Measurements from ENCODE around the gene CECR2. TPM values are rescaled to one million over a fixed set of nuclear protein-coding genes. Genes with fewer than 3 reads are reported as not detected.

Gene CECR2
- total RNA-seq, 1 donor from 2014 or later = 10.4 TPM

DNA sequence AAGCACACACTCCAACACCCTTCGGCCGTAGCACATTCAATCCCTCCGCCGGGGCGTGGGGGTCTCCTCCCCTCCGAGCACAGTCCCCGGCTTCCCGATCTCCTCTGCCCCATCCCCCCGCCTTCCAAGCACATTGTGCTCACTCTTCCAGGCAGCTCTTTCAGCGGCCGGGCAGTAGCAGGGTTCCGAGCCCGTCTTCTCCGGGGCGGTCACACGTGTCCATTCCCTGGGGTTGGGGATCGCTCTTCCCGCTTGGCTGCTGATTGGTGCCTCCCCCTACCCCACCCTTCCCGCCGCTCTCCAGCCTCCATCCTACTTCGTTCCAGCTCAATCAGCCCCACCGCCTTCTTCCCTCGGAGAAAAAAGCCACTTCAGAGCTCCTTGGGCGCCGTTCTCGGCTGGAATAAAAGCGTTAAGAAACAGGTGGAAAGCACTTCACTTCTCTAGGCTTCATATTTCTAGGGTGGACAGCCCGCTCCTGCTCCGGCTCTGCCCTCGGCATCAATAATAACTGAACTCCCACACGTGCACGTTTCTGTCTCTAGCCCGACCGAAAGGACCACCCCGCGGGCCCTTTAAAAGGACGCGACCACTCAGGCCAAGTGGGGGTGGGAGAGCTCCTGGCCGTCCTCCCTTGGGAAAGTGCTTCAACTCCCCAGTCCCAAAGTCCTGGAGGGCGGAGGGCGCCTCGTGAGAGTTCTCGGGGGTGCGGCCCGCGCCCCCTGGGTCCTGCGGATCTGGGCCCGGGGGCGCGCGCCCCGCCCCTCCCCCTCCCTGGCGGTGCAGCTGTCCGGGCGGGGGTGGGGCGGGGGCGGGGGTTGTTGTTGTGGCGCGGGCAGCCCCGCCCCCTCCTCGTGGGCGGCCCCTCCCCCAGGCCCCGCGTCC lies 464 bp upstream of the CECR2 start:
- DNase-seq = peak; percentile 91

DNA sequence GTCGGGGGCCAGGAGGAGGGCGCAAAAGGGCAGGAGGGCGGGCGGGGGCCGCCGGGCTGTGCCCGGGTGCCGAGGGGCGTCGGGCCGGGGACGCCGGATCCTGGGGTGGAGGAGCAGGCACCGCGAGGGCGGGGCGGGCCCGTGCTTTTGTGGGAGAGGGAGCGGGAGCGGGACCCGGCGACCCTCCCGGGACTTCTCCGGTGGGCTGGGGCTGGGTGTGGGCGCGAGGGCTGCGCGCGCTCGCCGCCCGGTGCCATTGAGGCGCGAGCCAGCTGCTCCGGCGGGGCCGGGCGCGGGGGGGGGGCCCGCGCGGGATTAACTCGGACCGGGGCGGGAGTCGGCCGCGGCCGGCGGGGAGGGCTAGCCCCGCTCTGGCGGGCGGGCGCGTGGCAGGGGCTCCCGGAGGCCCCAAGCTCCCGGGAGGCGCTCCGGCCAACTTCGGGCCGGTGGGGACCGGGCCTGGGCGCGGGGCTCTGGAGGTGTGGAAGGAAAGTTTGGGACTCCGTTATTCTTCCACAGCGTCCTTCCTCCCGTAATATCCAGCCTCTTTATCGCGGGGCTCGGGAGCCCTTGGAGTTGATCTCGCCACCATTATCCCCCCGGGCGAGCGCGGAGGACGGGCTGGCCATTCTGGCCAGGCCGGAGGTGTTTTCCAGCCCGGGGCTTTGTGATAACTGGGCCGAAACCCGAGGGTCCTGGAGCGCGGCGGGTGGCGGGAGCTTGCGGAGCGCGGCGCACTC lies 936 bp downstream of the CECR2 start:
- DNase-seq = peak; percentile 52

DNA sequence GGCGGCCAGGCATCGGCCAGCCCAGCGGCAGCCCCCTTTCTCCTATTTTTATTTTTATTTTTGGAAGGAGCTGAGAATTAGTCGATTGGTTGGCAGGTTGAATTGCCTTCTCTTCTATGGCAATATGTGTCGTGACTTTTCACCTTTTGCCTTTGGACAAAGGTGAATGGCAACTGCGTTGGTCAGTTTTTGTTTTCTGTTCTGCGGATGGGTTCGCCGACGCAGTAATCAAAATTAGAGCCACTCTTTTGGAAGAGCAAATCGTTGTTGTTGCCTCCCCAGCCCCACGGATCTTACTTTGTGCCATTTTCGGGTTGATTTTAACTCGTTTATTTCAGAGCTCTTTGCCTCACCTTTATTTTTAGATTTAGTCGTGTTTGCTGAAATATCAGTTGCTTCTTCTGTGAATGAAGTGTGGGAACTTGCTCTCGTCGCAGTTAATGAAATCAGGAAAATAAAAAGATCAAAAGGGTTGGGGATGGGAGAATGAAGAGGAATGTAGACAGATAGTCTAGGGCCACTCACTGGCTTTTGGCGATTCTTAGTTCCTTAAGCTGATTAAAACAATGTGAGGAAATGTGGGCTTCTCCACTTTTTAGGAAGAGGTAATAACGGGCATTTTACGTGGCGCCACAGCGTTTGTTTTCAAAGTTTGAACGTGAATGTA lies 1.6 kb downstream of the CECR2 start:
- DNase-seq = peak; percentile 37

DNA sequence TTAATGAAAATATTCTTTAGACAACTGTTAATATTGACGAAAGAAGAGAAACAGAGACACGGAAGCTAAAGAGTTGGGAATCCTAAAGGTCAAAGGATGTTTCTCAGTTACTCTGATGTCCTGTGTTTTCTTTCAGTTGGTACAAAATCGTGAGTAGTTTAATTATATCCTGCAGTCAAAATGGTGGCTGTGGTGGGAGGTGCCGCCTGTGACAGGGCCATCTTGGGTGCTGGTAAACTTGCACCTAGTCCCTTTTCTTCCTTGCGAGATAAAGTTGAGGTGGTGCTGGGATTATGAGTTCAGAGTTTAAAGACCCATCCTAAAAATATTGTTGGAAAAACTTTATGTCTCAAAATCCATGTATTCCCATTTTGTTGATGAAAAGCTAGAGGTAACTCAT lies 2.2 kb downstream of the CECR2 start:
- no peak for DNase-seq

DNA sequence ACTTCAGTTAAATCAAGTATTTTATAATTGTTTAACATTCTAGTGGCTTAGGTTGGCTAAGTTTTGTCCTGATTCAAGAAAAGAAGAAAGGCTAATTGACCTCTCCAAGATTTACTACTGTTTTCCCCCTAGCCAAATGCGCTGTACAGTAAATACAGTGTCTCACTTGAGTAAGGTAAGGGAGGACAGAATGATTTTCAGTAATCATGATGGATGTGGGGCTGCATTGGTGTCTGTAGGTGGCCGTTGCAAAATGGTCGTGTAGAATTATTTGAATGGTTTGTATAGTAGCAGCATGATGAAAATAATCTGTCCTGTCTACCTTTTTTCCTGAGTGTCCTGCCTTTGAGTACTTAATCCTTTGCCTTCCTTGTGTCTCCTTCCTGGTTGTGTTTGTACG lies 4.6 kb downstream of the CECR2 start:
- DNase-seq = no peak

DNA sequence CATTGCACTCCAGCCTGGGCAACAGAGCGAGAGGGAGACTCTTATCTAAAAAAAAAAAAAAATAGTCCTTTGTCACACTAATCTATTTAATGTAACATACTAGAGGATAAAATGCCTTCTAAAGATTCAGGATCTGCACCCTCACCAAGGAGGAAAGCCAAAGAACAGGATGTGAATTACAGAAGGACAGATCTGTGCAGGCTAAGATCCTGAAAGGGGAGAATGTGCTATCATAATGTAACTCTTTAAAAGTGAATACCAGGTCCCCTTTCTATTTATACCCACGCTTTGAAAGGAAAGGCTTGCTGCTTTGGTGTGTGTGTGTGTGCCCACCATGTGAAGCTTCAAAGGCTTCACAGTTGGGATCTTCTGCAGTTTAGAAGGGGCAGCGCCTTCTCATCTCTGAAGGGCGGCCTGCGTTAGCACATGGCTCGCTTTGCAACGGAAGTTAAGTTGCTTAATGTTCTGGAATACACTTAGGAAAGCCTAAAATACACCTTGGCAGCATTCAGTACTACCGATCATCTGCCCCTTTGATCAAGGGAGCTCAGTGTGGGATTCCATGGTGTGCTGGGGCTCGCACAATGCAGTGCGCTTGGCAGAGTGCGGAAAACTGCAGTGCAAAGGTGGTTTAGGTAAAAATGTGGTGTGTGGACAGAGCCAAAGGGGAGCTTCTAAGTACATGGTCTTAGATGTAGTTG lies 6.8 kb downstream of the CECR2 start:
- no peak for DNase-seq

DNA sequence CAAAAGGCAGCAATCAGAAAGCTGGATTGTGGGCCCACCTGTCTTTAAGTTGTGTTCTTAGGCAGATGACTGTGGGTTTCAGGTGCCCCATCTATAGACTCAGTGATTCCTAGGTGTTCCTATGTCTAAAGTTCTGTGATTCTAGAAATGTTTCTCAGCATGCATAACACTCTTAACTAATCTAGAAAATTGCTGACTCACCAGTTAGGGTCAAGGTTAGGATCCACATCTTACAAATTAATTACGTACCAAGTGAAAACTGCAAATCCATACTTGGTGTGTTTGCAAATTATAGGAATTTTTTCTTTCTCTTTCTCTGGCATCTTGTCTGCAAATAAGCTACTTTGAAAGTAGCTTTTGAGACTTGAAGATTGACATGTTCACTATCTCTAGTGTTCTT lies 7.7 kb downstream of the CECR2 start:
- no peak for DNase-seq

DNA sequence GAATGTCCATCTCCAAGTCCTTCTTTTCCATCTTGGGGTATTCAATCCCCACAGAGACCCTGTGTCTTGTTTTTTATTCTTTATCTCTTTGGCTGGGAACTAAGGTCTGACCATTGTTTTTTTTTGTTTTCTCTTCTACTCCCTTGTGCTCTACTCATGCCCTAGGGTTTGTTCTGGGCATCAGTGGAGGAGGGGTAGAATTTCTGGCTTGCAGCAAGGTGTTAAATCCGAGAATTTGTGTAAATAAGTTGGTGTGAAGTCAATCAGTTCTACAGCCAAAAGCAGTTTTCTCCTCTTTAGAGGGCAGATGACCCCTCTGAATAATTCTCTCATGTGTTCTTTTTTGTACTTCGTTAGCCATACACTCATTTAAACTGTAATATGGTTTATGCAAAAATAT lies 10.7 kb downstream of the CECR2 start:
- no peak for DNase-seq

DNA sequence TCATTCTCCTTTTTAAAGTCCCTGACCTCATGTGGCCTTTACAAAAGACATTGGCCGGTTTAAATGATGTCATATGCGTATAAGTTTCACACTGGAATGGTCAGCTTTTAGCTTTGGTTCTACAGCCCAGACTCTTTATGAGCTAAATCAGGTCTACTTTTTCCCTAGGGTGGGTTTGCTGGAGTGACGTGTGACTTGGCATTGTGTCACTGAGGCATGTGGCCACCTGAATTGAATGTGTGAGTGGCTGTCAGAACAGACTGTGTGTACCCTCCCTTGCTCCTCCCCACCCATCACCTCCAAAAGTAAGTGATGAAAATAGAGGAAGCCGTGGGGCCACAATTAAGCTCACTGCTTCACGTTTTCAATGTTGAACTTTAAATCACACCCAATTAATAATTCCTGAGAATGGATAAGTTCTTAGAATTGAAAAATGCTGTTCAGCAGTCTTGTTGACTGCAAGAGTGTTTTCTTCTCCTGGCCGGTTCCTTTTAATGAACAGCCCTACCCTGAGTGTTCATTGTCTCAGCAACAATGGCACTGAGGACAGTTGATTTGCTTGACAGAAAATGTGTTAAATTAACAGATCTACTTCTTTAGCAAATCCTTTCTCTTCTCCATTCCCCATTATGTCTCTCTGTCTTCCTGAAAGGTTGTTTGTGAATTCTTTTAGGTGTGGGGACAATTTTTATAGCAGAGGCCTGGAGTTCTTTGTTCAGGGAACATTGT lies 11.3 kb downstream of the CECR2 start:
- no peak for DNase-seq

DNA sequence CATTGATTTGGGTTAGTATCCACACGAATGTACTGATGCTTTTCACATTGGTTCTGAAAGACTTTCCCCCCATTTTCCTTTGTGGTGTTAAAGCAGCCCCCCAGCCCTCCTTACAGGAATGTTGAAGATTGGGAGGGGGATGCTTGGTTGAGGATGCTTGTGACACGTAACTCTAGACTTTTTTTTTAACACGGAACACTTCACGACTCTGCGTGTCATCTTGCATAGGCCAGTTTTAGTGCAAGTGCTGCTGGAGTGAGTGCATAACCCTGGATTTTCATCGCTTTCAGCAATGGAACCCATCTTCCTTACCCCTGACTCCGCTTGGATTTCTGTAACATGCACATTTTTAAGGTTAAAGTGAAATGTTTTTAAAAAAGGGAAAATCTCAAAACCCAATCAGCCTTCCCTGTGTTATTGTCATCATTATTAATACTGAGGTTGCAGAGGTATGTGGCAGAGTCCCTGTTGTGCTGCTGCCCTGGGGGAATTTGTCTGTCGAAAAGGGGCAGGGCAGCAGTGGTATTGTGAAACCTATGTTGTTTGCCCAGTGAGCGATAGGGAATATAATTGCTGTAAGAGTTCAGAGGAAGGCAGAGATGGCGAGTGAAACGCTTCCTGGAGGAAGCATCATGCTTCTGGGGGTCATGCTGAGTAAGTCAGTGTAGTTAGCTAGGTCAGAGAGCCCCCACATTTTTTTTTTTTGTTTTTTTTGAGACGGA lies 12.1 kb downstream of the CECR2 start:
- DNase-seq = no peak

DNA sequence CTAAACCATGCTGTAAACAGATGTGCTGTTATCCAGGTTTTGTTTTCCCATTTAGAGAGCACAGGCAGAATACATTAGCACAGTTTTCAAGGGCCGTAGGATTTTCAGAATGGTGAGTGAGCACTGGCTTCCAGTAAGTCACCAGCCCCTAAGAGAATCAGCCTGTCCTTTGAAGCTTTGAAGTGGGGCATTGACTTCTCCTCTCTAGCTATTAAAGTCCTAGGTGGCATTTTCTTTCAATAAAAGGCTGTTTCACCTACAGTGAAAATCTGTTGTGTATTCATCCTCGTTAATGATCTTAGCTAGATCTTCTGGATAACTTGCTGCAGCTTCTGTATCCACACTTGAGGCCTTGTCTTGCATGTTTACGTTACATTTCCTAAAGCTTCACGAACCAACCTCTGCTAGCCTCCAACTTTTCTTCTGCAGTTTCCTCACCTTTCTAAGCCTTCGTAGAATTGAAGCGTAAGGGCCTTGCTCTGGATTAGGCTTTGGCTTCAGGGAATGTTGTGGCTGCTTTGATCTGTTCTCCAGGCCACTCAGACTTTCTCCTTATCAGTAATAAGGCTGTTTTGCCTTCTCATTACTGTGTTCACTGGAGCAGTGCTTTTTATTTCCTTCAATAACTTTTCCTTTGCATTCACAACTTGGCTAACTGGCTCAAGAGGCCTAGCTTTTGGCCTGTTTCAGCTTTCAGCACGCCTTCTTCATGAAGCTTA lies 15.5 kb downstream of the CECR2 start:
- no peak for DNase-seq

DNA sequence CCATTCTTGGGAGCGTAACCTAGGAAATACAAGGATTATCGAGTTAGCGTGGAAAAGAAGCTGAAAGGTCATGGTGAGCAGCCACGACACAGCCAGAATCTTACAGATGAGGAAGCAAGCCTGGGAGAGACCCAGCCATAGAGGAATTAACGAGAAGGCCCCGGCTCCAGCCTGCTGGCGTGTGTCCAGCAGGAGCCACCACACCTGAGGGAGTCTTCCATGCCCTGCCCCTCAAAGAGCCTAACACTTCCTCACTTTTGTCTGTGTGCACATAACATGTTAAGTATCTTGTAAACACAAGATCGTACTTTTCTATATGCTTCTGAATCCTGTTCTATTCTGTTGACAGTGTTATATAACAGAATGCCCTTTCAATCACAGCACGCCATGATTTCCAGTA lies 18.1 kb downstream of the CECR2 start:
- no peak for DNase-seq

DNA sequence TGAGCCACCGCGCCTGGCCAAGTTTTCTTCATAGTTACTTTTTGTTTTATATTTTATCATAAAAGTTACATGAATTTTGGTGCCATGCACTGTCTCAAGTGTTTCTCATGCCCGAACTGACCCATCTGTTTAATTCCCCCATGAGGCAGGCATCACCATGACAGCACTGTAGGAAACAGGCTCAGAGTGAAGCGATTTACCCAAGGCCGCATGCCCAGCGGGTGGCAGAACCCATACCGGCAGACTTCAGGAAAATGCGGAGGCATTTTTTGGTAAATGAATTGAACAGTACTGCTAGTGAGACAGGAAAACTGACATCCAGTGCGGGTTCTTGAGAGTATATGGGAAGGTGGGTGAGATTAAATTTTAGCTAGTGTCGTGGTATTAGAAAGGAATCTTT lies 19.0 kb downstream of the CECR2 start:
- DNase-seq = no peak

DNA sequence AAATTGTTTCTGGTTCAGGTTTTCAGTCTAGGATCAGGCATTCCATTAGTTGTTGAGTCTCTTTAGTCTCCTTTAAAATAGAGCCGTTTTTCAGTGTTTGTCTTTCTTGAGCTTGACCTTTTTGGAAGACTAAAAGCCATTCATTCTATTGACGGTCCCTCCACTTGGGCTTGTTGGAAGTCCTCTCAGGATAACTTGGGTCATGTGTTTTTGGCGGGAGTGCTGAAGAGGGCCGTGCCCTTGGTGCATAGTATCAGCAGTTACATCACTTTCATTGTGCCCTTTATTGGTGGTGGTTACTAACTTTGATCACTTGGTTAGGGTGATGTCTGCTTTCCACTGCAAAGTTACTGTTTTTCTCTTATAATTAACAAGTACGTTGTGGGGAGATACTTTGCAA lies 20.8 kb downstream of the CECR2 start:
- no peak for DNase-seq

DNA sequence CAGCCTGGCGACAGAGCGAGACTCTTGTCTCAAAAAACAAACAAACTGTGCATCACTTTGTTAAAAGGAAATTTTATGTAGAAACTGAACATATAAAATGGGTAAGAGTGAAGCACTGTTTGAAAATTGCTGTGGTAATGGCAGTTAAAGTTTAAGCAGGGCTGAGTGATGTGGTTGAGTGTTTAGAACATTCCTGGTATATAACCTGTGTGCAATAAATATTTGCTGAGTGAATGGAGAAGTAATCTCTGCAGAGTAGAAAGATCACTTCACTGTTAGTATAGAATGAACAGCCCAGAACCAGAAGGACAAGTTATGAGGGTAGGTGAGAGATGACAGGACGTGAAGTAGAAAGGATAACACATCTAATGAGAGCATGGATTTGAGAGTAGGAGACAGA lies 27.3 kb downstream of the CECR2 start:
- no peak for DNase-seq

DNA sequence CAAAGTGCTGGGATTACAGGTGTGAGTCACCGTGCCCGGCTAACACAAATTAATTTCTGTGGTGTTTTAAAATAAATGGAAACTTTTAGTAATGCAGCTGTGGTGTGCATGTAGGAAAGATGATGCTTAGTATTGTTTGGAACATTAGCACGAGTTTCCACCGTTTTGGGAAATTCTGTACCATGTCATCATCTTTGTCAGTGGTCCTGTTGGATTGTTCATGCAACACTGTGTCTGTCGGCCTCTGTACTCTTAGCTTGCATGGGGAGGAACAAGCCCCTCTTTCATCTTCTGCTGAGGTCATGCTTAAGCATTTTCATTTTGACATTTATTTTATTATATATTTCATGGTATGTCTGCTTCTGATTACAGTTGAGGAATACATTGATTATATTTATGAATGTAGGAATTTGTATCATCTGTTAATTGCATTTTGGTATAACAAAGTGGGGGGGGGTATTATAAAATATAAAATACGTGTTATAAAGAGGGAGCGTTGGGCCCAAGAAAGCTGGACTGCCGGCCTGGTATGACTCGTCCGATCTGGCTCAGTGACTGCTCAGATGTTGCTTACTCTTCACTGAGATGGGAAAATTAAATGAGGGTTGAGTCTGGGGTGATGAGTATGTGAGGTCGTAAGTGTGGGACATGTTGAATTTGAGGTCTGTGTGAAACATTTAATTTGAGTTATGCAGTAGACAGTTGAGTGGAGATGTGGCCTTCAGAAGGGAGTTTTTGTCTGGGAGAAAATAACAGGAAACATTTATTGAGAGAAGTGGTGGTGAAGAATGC lies 28.7 kb downstream of the CECR2 start:
- DNase-seq = peak; percentile 17

DNA sequence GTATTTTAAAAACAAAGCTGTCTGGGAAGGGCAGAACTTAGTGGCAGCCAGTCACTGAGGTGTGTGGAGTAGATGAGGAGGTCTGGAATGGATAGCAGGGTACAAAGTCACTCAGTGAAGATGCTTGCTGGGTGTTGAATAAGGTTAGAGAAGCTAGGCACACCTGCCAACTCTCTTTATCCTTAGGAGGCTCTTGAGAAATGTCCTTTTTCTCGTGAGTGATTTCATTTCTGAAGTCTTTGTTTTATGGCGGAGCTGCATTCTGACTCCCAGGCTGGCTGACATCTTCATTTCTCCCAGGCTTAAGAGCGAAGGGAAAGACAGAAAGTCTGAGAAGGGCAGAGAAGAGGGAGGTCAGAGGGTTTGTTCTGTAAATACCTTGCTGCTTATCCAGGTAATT lies 31.0 kb downstream of the CECR2 start:
- no peak for DNase-seq

DNA sequence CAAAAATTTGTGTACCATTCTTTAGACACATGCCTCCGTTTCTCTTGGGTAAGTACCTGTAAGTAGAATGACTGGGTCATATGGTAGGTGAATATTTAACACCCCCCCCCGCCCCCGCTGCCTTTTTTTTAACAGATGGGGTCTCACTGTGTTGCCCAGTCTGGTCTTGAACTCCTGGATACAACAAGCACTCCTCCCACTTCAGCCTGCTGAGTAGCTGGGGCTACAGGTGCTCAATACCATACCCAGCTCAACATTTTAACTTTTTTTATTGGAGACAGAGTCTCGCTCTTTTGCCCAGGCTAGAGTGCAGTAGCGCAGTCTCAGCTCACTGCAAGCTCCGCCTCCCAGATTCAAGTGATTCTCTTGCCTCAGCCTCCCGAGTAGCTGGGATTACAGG lies 32.5 kb downstream of the CECR2 start:
- no peak for DNase-seq

DNA sequence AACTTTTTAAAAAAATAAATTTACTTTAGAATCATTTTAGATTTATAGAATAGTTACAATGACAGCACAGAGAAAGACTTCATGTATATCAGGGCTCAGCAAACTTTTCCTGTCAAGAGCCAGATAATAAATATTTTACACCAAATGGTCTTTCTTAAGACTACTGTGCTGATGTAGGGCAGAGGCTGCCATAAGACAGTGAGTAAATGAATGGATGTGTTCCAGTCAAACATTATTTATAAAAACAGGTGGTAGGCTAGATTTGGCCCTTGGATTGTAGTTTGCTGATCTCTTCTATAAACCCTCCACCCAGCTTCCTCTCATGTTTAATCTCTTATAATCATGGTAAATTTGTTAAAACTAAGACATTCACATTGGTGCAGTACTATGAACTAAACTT lies 33.0 kb downstream of the CECR2 start:
- DNase-seq = peak; percentile 61

DNA sequence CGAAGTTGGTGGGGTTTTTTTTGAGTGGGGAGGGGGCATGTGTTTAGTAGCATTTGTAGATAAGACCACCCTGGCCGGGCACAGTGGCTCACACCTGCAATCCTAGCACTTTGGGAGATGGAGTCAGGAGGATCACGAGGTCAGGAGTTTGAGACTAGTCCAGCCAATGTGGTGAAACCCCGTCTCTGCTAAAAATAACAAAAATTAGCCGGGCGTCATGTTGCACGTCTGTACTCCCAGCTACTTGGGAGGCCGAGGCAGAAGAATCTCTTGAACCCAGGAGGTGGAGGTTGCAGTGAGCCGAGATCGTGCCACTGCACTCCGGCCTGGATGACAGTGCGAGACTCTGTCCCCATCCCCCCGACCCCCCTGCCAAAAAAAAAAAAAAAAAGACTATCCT lies 34.6 kb downstream of the CECR2 start:
- DNase-seq = no peak

Data from tongue (tissue), 2 donors.